SK-N-SH treated with all-trans-retinoic acid at 6 μM for 48 hours (cell line): Measurements from ENCODE around the gene TRAPPC2L.

Source experiments
- ATAC-seq: fragments of 200-7000 bp; cut with Tn5 transposase; 3 replicates; pipeline ENCODE4 v1.9.1; 2020; ENCODE audit warnings: mild to moderate bottlenecking, moderate library complexity
- ARNTL ChIP-seq: fragments of 450-650 bp; formaldehyde crosslinking; IDR thresholded peaks from 2 replicates; pipeline ENCODE4 v1.5.0; 2020; ENCODE audit warnings: low read depth, mild to moderate bottlenecking, moderate library complexity, borderline replicate concordance
- BACH2 ChIP-seq: fragments of 250-450 bp; sonication (Bioruptor Pico); IDR thresholded peaks from 2 replicates; pipeline ENCODE4 v1.9.0; 2021; ENCODE audit warnings: mild to moderate bottlenecking, borderline replicate concordance
- CREB5 ChIP-seq: fragments of 250-450 bp; sonication (Bioruptor Pico); IDR thresholded peaks from 2 replicates; pipeline ENCODE4 v1.5.1; 2020; ENCODE audit warnings: low read depth, mild to moderate bottlenecking, moderate library complexity
- CSRNP3 ChIP-seq: fragments of 250-450 bp; sonication (Bioruptor Pico); IDR thresholded peaks from 2 replicates; pipeline ENCODE4 v1.5.1; 2021; ENCODE audit warnings: mild to moderate bottlenecking, moderate library complexity
- ESRRG ChIP-seq: fragments of 250-450 bp; sonication (Bioruptor Pico); IDR thresholded peaks from 2 replicates; pipeline ENCODE4 v1.6.1; 2021; ENCODE audit warnings: mild to moderate bottlenecking
- GLIS3 ChIP-seq: fragments of 250-450 bp; sonication (Bioruptor Pico); IDR thresholded peaks from 2 replicates; pipeline ENCODE4 v1.5.0; 2020; ENCODE audit warnings: mild to moderate bottlenecking, moderate library complexity
- ISL1 ChIP-seq: fragments of 250-450 bp; sonication (Bioruptor Pico); IDR thresholded peaks from 2 replicates; pipeline ENCODE4 v2.1.2; 2022; ENCODE audit warnings: mild to moderate bottlenecking, moderate library complexity
- OSR1 ChIP-seq: fragments of 250-450 bp; sonication (Bioruptor Pico); IDR thresholded peaks from 2 replicates; pipeline ENCODE4 v1.8.0; 2022; ENCODE audit warnings: moderate library complexity, mild to moderate bottlenecking, inconsistent platforms
- PATZ1 ChIP-seq: fragments of 250-450 bp; sonication (Bioruptor Pico); IDR thresholded peaks from 2 replicates; pipeline ENCODE4 v1.8.0; 2020; ENCODE audit warnings: mild to moderate bottlenecking, moderate library complexity, borderline replicate concordance
- POU6F1 ChIP-seq: fragments of 250-450 bp; sonication (Bioruptor Pico); IDR thresholded peaks from 2 replicates; pipeline ENCODE4 v1.8.0; 2021; ENCODE audit warnings: low read depth, mild to moderate bottlenecking, moderate library complexity, borderline replicate concordance
- RARB ChIP-seq: fragments of 250-450 bp; sonication (Bioruptor Pico); IDR thresholded peaks from 2 replicates; pipeline ENCODE4 v1.8.0; 2021; ENCODE audit warnings: mild to moderate bottlenecking, moderate library complexity
- TCF4 ChIP-seq: fragments of 250-450 bp; sonication (Bioruptor Pico); IDR thresholded peaks from 2 replicates; pipeline ENCODE4 v1.8.0; 2021; ENCODE audit warnings: mild to moderate bottlenecking, moderate library complexity, borderline replicate concordance
- TOX ChIP-seq: fragments of 250-450 bp; sonication (Bioruptor Pico); IDR thresholded peaks from 2 replicates; pipeline ENCODE4 v1.8.0; 2021; ENCODE audit warnings: mild to moderate bottlenecking, moderate library complexity, borderline replicate concordance
- ZNF565 ChIP-seq: fragments of 450-650 bp; formaldehyde crosslinking; conservative IDR thresholded peaks from 2 replicates; pipeline ENCODE4 v1.5.0; 2020; ENCODE audit warnings: low read depth, mild to moderate bottlenecking, moderate library complexity
- ZNF70 ChIP-seq: fragments of 450-650 bp; formaldehyde crosslinking; IDR thresholded peaks from 2 replicates; pipeline ENCODE4 v1.5.0; 2020; ENCODE audit warnings: mild to moderate bottlenecking, moderate library complexity
- ZNF8 ChIP-seq: fragments of 450-650 bp; formaldehyde crosslinking; IDR thresholded peaks from 2 replicates; pipeline ENCODE4 v1.5.0; 2020; ENCODE audit warnings: mild to moderate bottlenecking, moderate library complexity

Gene TRAPPC2L

GRCh38 chr16:88856828-88857727 is at the start of gene TRAPPC2L, which contains the start of gene GALNS:
TSS of gene TRAPPC2L (plus strand) at chr16:88857127. CDS start at chr16:88857151, 24 bp downstream.
TSS of gene GALNS (minus strand) at chr16:88856947. CDS start at chr16:88856877, 70 bp downstream.
- peak; percentile 87 for ATAC-seq
- TF ChIP-seq ZNF565 (CRISPR knock-in tag): no peak
- TF ChIP-seq ARNTL (CRISPR knock-in tag): peak; percentile 78; the same call in 1 of the 2 replicates
- TF ChIP-seq PATZ1: no peak
- TF ChIP-seq ISL1 (CRISPR knock-in tag): no peak
- TF ChIP-seq POU6F1 (CRISPR knock-in tag): no peak
- TF ChIP-seq CREB5 (CRISPR knock-in tag): no peak
- 0 out of 2 replicates have a peak, but pooled peaks have one; percentile 54 for TF ChIP-seq GLIS3
- TF ChIP-seq TOX: no peak
- TF ChIP-seq ZNF8 (CRISPR knock-in tag): no peak

- TF ChIP-seq BACH2 (CRISPR knock-in tag): no peak
- TF ChIP-seq, all 23 proteins: peak for 0
- ATAC-seq: no peak
Observed at GRCh38 chr16:88807142-88807625, 49.7 kb upstream of the TRAPPC2L start.

GRCh38 chr16:88807626-88808453 is 49.1 kb upstream of the TRAPPC2L start:
- no peak for ATAC-seq
- TF ChIP-seq RARB (CRISPR knock-in tag) (no peak), CREB5 (CRISPR knock-in tag) (no peak), TOX (no peak), ZNF70 (no peak), ZNF565 (CRISPR knock-in tag) (no peak), CSRNP3 (CRISPR knock-in tag) (no peak), ESRRG (CRISPR knock-in tag) (no peak), ZNF8 (CRISPR knock-in tag) (no peak), TCF4 (no peak), PATZ1 (no peak), POU6F1 (CRISPR knock-in tag) (no peak), OSR1 (no peak), ISL1 (CRISPR knock-in tag) (no peak)
- TF ChIP-seq, all 23 proteins: peak for 0
